ENCODE measurements around the gene LRP10.

The LRP10 gene

DNA sequence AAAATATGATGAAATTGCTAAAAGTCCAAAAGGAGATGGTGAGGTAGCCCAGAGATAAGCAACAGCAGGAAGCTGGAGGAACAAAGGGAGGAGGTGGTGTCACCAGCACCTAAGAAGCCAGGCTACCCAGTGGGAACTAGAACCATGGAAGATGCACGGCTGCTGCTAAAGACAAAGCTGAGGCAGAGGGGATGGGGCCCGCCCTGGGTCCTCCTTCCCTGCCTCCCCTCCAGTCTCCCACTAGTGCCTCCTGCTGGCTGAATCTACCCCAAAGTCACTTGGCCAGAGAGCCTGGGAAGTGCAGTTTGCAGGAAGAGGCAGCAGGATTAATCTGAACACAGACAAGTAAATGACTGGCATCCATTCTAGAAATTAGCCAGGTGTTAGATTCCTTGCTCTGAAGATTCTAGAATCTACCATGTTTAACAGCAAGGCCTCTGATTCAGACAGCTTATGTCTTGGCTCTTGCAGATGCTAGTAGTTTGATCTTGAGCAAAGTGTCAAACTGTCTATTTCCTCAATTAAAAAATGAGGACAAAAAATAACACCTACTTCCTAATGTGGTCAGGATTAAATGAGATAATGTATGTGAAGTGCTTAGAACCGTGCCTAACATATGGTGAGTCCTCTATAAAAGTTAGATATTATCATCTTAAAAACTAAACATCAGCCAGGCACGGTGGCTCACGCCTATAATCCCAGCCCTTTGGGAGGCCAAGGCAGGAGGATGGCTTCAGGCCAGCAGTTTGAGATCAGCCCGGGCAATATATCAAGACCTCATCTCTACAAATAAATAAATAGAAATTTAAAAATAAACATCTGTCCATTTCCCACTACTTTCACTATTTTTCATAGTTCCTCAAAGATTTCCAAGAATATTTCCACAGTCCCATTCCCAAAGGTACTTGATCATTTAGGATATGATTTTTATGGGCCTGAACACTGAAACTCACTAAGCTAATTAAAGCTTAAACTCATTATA lies 5.8 kb upstream of the LRP10 start:
- peaks cover 4 to 7% of the 10 kb centered on the region in 2 donors for H3K4me1 ChIP-seq (ENCODE audit: control insufficient read depth in 1 of 2, insufficient read depth in 2 of 2, low read length in 2 of 2)

DNA sequence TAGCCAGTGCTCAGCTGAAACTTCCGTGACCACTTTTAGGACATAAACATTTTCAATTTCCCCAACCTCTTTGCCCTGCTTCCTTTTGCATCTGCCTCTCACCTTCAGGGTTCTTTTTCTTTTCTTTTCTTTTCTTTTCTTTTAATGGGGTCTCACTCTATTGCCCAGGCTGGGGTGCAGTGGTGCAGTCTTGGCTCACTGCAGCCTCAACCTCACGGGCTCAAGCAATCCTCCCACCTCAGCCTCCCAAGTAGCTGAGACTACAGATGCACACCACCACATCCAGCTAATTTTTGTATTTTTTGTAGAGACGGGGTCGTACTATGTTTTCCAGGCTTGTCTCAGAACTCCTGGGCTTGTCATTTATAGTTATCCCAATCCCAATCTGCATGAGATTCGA lies 4.7 kb upstream of the LRP10 start:
- no peak overlapping the region for H3K4me3 ChIP-seq (ENCODE audit: low read depth in 1 of 2, low read length in 2 of 2)
- peaks cover 7% of the 10 kb centered on the region in 2 donors for H3K4me1 ChIP-seq (ENCODE audit: control insufficient read depth in 1 of 2, insufficient read depth in 2 of 2, low read length in 2 of 2)
- H3K27me3 ChIP-seq (ENCODE audit: control insufficient read depth in 1 of 2, insufficient read depth in 2 of 2, low read length in 2 of 2): no peaks in the 10 kb centered on the region
- H3K27ac ChIP-seq (ENCODE audit: low read depth, low read length): no peak overlapping the region
- H3K9me3 ChIP-seq (ENCODE audit: control insufficient read depth in 1 of 2, low read length in 2 of 2): no peaks in the 10 kb centered on the region
- H3K36me3 ChIP-seq (ENCODE audit: control insufficient read depth in 1 of 2, insufficient read depth in 2 of 2, low read length in 2 of 2): no peaks in the 10 kb centered on the region
- no peak overlapping the region for H3K9ac ChIP-seq (ENCODE audit: low read depth in 1 of 2, low read length in 2 of 2)

More for the DNA sequence above, 5.8 kb upstream of the LRP10 start:
- H3K27ac ChIP-seq (ENCODE audit: low read depth, low read length): no peak overlapping the region
- no peaks in the 10 kb centered on the region for H3K36me3 ChIP-seq (ENCODE audit: control insufficient read depth in 1 of 2, insufficient read depth in 2 of 2, low read length in 2 of 2)
- no peak overlapping the region for H3K4me3 ChIP-seq (ENCODE audit: low read depth in 1 of 2, low read length in 2 of 2)
- no peaks in the 10 kb centered on the region for H3K9me3 ChIP-seq (ENCODE audit: control insufficient read depth in 1 of 2, low read length in 2 of 2)
- no peak overlapping the region for H3K9ac ChIP-seq (ENCODE audit: low read depth in 1 of 2, low read length in 2 of 2)
- no peaks in the 10 kb centered on the region for H3K27me3 ChIP-seq (ENCODE audit: control insufficient read depth in 1 of 2, insufficient read depth in 2 of 2, low read length in 2 of 2)

DNA sequence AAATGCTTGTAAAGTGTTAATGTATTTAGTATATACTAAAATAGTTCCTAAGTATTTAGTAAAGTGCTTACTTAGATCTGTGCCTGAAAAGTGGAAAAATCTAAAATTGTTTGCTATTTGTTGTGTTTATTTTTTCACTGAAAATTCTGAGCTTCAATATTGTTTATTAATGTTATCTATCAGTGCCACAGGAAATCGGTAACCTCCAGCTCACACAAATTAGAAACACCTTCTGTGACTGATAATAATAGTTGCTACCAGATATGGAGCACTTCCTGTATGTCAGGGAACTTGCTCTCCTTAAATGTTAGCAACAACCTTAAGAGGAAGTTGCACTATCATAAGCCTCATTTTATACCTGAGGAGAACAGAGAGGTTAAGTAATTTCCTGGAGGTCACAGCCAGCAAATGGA lies 723 bp upstream of the LRP10 start:
- Histone ChIP-seq H3K36me3 (ENCODE audit: control insufficient read depth in 1 of 2, insufficient read depth in 2 of 2, low read length in 2 of 2) (peaks cover 16 to 26% of the 10 kb centered on the region in 2 donors), H3K9me3 (ENCODE audit: control insufficient read depth in 1 of 2, low read length in 2 of 2) (no peaks in the 10 kb centered on the region), H3K4me1 (ENCODE audit: control insufficient read depth in 1 of 2, insufficient read depth in 2 of 2, low read length in 2 of 2) (peaks cover 14 to 20% of the 10 kb centered on the region in 2 donors), H3K9ac (ENCODE audit: low read depth in 1 of 2, low read length in 2 of 2) (peak overlapping the region; percentile 59 to 82), H3K4me3 (ENCODE audit: low read depth in 1 of 2, low read length in 2 of 2) (peak overlapping the region; percentile 72 to 95), H3K27ac (ENCODE audit: low read depth, low read length) (peak overlapping the region; percentile 95), H3K27me3 (ENCODE audit: control insufficient read depth in 1 of 2, insufficient read depth in 2 of 2, low read length in 2 of 2) (no peaks in the 10 kb centered on the region)

DNA sequence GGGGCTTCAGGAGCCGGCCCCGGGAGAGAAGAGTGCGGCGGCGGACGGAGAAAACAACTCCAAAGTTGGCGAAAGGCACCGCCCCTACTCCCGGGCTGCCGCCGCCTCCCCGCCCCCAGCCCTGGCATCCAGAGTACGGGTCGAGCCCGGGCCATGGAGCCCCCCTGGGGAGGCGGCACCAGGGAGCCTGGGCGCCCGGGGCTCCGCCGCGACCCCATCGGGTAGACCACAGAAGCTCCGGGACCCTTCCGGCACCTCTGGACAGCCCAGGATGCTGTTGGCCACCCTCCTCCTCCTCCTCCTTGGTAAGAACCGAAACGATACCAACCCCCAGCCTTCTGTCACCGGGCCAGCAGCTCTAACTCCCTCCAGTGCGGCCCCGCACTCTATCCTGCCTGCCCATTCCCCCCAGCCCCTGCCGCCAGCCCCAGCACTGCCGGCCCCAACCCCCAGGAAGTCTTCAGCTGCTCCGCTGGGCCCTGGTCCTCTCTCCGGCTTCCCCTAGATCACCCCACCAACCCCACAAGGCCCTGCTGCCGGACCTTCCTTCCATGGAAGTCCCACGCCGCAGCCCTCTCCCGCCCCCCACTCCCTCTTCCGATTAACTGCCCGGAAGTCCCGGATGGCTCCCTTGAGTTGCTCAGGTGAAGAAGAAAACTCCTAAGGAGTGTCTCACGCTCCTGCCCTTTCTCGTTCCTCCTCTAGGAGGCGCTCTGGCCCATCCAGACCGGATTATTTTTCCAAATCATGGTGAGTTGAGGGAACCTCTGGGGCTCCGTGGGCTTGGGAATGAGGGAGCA lies 693 bp downstream of the LRP10 start:
- Histone ChIP-seq H3K27ac (ENCODE audit: low read depth, low read length) (peak overlapping the region; percentile 95), H3K9ac (ENCODE audit: low read depth in 1 of 2, low read length in 2 of 2) (peak overlapping the region; percentile 59 to 82), H3K36me3 (ENCODE audit: control insufficient read depth in 1 of 2, insufficient read depth in 2 of 2, low read length in 2 of 2) (peaks cover 30 to 40% of the 10 kb centered on the region in 2 donors), H3K27me3 (ENCODE audit: control insufficient read depth in 1 of 2, insufficient read depth in 2 of 2, low read length in 2 of 2) (no peaks in the 10 kb centered on the region), H3K4me1 (ENCODE audit: control insufficient read depth in 1 of 2, insufficient read depth in 2 of 2, low read length in 2 of 2) (peaks cover 21 to 27% of the 10 kb centered on the region in 2 donors), H3K4me3 (ENCODE audit: low read depth in 1 of 2, low read length in 2 of 2) (peak overlapping the region; percentile 72 to 95), H3K9me3 (ENCODE audit: control insufficient read depth in 1 of 2, low read length in 2 of 2) (no peaks in the 10 kb centered on the region)

DNA sequence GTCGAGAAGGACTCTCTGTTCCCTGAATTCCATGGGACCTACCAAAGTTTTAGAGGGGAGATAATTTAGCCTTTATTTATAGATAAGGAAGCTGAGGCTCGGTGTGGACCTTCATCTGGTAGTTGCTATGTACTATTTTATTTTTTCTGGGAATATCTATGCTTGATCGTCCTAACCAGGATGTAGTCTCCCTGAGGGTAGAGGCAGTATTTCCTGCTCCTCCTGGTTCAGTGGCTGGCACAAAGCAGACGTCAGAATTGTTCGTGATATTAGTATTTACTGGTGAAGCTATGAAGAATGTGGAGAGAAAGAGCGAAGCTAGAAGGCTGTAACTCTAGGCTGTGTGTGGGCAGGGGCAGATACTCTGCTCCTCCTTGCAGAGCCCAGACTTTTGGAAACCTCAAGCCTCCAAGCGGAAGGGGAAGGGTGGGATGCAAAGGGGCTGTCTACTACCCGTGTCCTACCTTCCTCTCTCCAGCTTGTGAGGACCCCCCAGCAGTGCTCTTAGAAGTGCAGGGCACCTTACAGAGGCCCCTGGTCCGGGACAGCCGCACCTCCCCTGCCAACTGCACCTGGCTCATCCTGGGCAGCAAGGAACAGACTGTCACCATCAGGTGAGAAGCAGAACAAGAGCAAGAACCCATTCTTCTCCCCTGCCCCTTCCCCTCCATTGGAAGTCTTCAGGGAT lies 1.4 kb downstream of the LRP10 start:
- Histone ChIP-seq H3K36me3 (ENCODE audit: control insufficient read depth in 1 of 2, insufficient read depth in 2 of 2, low read length in 2 of 2) (peaks cover 37 to 47% of the 10 kb centered on the region in 2 donors), H3K4me3 (ENCODE audit: low read depth in 1 of 2, low read length in 2 of 2) (peak overlapping the region; percentile 72 to 95), H3K9ac (ENCODE audit: low read depth in 1 of 2, low read length in 2 of 2) (peak overlapping the region; percentile 59 to 82), H3K9me3 (ENCODE audit: control insufficient read depth in 1 of 2, low read length in 2 of 2) (no peaks in the 10 kb centered on the region), H3K27ac (ENCODE audit: low read depth, low read length) (no peak overlapping the region), H3K4me1 (ENCODE audit: control insufficient read depth in 1 of 2, insufficient read depth in 2 of 2, low read length in 2 of 2) (peaks cover 21 to 27% of the 10 kb centered on the region in 2 donors), H3K27me3 (ENCODE audit: control insufficient read depth in 1 of 2, insufficient read depth in 2 of 2, low read length in 2 of 2) (no peaks in the 10 kb centered on the region)

DNA sequence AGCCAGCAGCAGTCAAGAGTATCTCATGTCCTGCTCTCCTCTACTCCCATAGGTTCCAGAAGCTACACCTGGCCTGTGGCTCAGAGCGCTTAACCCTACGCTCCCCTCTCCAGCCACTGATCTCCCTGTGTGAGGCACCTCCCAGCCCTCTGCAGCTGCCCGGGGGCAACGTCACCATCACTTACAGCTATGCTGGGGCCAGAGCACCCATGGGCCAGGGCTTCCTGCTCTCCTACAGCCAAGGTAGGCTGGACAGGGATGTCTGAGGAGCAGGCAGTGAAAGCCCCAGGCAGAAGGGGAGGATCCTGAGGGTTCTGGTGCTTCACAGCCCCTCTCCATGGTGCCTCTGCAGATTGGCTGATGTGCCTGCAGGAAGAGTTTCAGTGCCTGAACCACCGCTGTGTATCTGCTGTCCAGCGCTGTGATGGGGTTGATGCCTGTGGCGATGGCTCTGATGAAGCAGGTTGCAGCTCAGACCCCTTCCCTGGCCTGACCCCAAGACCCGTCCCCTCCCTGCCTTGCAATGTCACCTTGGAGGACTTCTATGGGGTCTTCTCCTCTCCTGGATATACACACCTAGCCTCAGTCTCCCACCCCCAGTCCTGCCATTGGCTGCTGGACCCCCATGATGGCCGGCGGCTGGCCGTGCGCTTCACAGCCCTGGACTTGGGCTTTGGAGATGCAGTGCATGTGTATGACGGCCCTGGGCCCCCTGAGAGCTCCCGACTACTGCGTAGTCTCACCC lies 3.6 kb downstream of the LRP10 start:
- peaks cover 52 to 64% of the 10 kb centered on the region in 2 donors for H3K36me3 ChIP-seq (ENCODE audit: control insufficient read depth in 1 of 2, insufficient read depth in 2 of 2, low read length in 2 of 2)
- no peak overlapping the region for H3K4me3 ChIP-seq (ENCODE audit: low read depth in 1 of 2, low read length in 2 of 2)

DNA sequence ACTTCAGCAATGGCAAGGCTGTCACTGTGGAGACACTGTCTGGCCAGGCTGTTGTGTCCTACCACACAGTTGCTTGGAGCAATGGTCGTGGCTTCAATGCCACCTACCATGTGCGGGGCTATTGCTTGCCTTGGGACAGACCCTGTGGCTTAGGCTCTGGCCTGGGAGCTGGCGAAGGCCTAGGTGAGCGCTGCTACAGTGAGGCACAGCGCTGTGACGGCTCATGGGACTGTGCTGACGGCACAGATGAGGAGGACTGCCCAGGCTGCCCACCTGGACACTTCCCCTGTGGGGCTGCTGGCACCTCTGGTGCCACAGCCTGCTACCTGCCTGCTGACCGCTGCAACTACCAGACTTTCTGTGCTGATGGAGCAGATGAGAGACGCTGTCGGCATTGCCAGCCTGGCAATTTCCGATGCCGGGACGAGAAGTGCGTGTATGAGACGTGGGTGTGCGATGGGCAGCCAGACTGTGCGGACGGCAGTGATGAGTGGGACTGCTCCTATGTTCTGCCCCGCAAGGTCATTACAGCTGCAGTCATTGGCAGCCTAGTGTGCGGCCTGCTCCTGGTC lies 4.3 kb downstream of the LRP10 start:
- Histone ChIP-seq H3K4me1 (ENCODE audit: control insufficient read depth in 1 of 2, insufficient read depth in 2 of 2, low read length in 2 of 2) (peaks cover 14 to 22% of the 10 kb centered on the region in 2 donors), H3K36me3 (ENCODE audit: control insufficient read depth in 1 of 2, insufficient read depth in 2 of 2, low read length in 2 of 2) (peaks cover 52 to 64% of the 10 kb centered on the region in 2 donors), H3K27ac (ENCODE audit: low read depth, low read length) (no peak overlapping the region), H3K9ac (ENCODE audit: low read depth in 1 of 2, low read length in 2 of 2) (no peak overlapping the region), H3K4me3 (ENCODE audit: low read depth in 1 of 2, low read length in 2 of 2) (no peak overlapping the region), H3K27me3 (ENCODE audit: control insufficient read depth in 1 of 2, insufficient read depth in 2 of 2, low read length in 2 of 2) (no peaks in the 10 kb centered on the region), H3K9me3 (ENCODE audit: control insufficient read depth in 1 of 2, low read length in 2 of 2) (no peaks in the 10 kb centered on the region)

More for the DNA sequence above, 3.6 kb downstream of the LRP10 start:
- Histone ChIP-seq H3K9ac (ENCODE audit: low read depth in 1 of 2, low read length in 2 of 2) (no peak overlapping the region), H3K4me1 (ENCODE audit: control insufficient read depth in 1 of 2, insufficient read depth in 2 of 2, low read length in 2 of 2) (peaks cover 20 to 27% of the 10 kb centered on the region in 2 donors), H3K9me3 (ENCODE audit: control insufficient read depth in 1 of 2, low read length in 2 of 2) (no peaks in the 10 kb centered on the region), H3K27me3 (ENCODE audit: control insufficient read depth in 1 of 2, insufficient read depth in 2 of 2, low read length in 2 of 2) (no peaks in the 10 kb centered on the region), H3K27ac (ENCODE audit: low read depth, low read length) (no peak overlapping the region)

DNA sequence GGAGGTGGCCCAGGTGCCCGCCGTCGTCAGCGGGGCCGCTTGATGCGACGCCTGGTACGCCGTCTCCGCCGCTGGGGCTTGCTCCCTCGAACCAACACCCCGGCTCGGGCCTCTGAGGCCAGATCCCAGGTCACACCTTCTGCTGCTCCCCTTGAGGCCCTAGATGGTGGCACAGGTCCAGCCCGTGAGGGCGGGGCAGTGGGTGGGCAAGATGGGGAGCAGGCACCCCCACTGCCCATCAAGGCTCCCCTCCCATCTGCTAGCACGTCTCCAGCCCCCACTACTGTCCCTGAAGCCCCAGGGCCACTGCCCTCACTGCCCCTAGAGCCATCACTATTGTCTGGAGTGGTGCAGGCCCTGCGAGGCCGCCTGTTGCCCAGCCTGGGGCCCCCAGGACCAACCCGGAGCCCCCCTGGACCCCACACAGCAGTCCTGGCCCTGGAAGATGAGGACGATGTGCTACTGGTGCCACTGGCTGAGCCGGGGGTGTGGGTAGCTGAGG lies 5.5 kb downstream of the LRP10 start:
- Histone ChIP-seq H3K4me1 (ENCODE audit: control insufficient read depth in 1 of 2, insufficient read depth in 2 of 2, low read length in 2 of 2) (peaks cover 14 to 20% of the 10 kb centered on the region in 2 donors), H3K9ac (ENCODE audit: low read depth in 1 of 2, low read length in 2 of 2) (no peak overlapping the region), H3K27me3 (ENCODE audit: control insufficient read depth in 1 of 2, insufficient read depth in 2 of 2, low read length in 2 of 2) (no peaks in the 10 kb centered on the region), H3K4me3 (ENCODE audit: low read depth in 1 of 2, low read length in 2 of 2) (no peak overlapping the region), H3K27ac (ENCODE audit: low read depth, low read length) (no peak overlapping the region), H3K9me3 (ENCODE audit: control insufficient read depth in 1 of 2, low read length in 2 of 2) (no peaks in the 10 kb centered on the region), H3K36me3 (ENCODE audit: control insufficient read depth in 1 of 2, insufficient read depth in 2 of 2, low read length in 2 of 2) (peaks cover 52 to 64% of the 10 kb centered on the region in 2 donors)
